ENCODE measurements around the gene CITED1. TPM values are rescaled to one million over a fixed set of nuclear protein-coding genes. Genes with fewer than 3 reads are reported as not detected.
A peak's percentile ranks its signal among the peaks of the same experiment; 100 is the strongest.

The CITED1 gene
- total and polyA plus RNA-seq, 7 donors, result 0.19 to 2.3 (median 0.78) TPM; not detected in 3

GRCh38 chrX:72306851-72307645, 1.3 kb upstream of the CITED1 start:
- no peak overlapping the region for H3K27ac ChIP-seq
- intact Hi-C loops (cut with DNase I), result loop anchor here (5.0 to 10.0 kb wide), 2 partner anchors 230 to 238 kb away; no protein-coding TSS in a partner anchor
- 1 to 3% (median 2%) methylated on average over 29 to 56 of the region's 56 CpGs for WGBS, 3 donors
- ATAC-seq (peak; percentile 73 to 82 (median 78)), DNase-seq (peak; percentile 61 to 69)
- H3K4me3 ChIP-seq, result peak overlapping the region; percentile 71
- H3K9me3 ChIP-seq, result no peaks in the 10 kb centered on the region
- H3K36me3 ChIP-seq (ENCODE audit: insufficient read depth in 1 of 2, low read depth in 1 of 2), result no peaks in the 10 kb centered on the region
- H3K4me1 ChIP-seq, result peaks cover 12% of the 10 kb centered on the region
- TF ChIP-seq, protein P1, sequence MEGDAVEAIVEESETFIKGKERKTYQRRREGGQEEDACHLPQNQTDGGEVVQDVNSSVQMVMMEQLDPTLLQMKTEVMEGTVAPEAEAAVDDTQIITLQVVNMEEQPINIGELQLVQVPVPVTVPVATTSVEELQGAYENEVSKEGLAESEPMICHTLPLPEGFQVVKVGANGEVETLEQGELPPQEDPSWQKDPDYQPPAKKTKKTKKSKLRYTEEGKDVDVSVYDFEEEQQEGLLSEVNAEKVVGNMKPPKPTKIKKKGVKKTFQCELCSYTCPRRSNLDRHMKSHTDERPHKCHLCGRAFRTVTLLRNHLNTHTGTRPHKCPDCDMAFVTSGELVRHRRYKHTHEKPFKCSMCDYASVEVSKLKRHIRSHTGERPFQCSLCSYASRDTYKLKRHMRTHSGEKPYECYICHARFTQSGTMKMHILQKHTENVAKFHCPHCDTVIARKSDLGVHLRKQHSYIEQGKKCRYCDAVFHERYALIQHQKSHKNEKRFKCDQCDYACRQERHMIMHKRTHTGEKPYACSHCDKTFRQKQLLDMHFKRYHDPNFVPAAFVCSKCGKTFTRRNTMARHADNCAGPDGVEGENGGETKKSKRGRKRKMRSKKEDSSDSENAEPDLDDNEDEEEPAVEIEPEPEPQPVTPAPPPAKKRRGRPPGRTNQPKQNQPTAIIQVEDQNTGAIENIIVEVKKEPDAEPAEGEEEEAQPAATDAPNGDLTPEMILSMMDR (IDR thresholded peaks at IDR 0.05), result no peak
- peaks cover 0 to 83% (median 6%) of the 10 kb centered on the region in 3 donors for H3K27me3 ChIP-seq (ENCODE audit: insufficient read depth in 3 of 3, low read length in 2 of 3)

DNA sequence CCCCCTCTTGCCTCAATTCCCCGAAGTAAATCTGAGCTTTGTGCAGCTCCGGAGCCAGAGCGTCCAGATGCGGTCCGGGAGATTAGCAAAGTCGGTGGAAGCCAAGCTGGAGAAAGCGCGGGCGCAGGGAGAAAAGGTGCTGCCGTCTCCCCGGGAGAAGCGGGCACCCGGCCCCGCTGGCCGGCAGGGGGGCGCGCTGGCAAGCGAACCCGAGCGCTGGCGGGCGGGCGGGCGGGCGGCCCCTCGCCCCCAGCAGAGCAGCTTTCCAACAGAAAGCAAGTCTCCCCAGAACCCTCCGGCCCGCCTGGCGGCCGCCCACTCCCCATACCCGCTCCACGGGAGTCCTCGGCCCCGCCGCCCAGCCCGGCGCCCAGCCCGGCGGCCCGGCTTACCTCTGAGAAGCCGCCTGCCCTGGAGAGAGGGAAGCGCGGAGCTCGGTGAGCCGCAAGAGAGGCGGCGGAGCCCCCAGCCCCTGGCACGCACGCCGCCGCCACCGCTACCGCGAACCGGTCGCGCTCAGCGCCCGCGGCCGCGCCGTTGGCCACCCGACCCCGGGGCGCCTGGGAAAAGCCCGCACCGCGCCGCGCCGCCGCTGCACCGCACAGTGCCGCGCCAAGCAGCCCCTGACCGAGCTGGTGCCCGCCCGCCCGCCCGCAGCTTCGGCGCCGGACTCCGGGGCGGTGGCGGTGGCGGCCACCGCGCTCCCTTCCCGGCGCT, 529 bp upstream of the CITED1 start:
- TF ChIP-seq, protein P1 (IDR thresholded peaks at IDR 0.05), result no peak
- peaks cover 0 to 85% (median 6%) of the 10 kb centered on the region in 3 donors for H3K27me3 ChIP-seq (ENCODE audit: insufficient read depth in 3 of 3, low read length in 2 of 3)
- no peak overlapping the region for H3K27ac ChIP-seq
- ATAC-seq, result peak in 2 of 4 donors; percentile 4 to 11
- intact Hi-C loops (cut with DNase I), result loop anchor here (5.0 to 10.0 kb wide), 2 partner anchors 231 to 239 kb away; no protein-coding TSS in a partner anchor
- peak overlapping the region; percentile 71 for H3K4me3 ChIP-seq
- no peaks in the 10 kb centered on the region for H3K36me3 ChIP-seq (ENCODE audit: insufficient read depth in 1 of 2, low read depth in 1 of 2)
- no peak for DNase-seq
- 0 to 2% (median 0%) methylated on average over 7 to 92 of the region's 92 CpGs for WGBS, 3 donors
- H3K4me1 ChIP-seq, result peaks cover 12% of the 10 kb centered on the region
- no peaks in the 10 kb centered on the region for H3K9me3 ChIP-seq

- WGBS, 3 donors, result 3 to 5% (median 4%) methylated on average over 16 to 26 of the region's 26 CpGs
- Histone ChIP-seq H3K4me1 (peaks cover 12% of the 10 kb centered on the region), H3K27me3 (ENCODE audit: insufficient read depth in 3 of 3, low read length in 2 of 3) (peaks cover 0 to 92% (median 6%) of the 10 kb centered on the region in 3 donors)
Observed at GRCh38 chrX:72304877-72305276, 837 bp downstream of the CITED1 start.

GRCh38 chrX:72301781-72302180, 3.9 kb downstream of the CITED1 start:
- DNase-seq (no peak), ATAC-seq (no peak)
- intact Hi-C loops (cut with DNase I), result loop anchor here in 1 of 2 donors (10.0 kb wide), 1 partner anchor 243 kb away; no protein-coding TSS in a partner anchor
- H3K36me3 ChIP-seq (ENCODE audit: insufficient read depth in 1 of 2, low read depth in 1 of 2), result no peaks in the 10 kb centered on the region
- 82 to 92% (median 91%) methylated on average over 8 to 9 of the region's 9 CpGs for whole genome bisulfite sequencing, 3 donors
- no peak overlapping the region for H3K27ac ChIP-seq
- no peak overlapping the region for H3K4me3 ChIP-seq
- H3K9me3 ChIP-seq, result no peaks in the 10 kb centered on the region
- TF ChIP-seq, protein P1 (IDR thresholded peaks at IDR 0.05), result no peak
- H3K4me1 ChIP-seq, result peaks cover 7% of the 10 kb centered on the region
- peaks cover 0 to 82% (median 6%) of the 10 kb centered on the region in 3 donors for H3K27me3 ChIP-seq (ENCODE audit: insufficient read depth in 3 of 3, low read length in 2 of 3)

More at GRCh38 chrX:72304877-72305276, 837 bp downstream of the CITED1 start:
- TF ChIP-seq, protein P1 (IDR thresholded peaks at IDR 0.05), result no peak
- no peaks in the 10 kb centered on the region for H3K9me3 ChIP-seq
- intact Hi-C loops (cut with DNase I), result loop anchor here (5.0 to 10.0 kb wide), 2 partner anchors 232 to 240 kb away; no protein-coding TSS in a partner anchor
- peak overlapping the region; percentile 71 for H3K4me3 ChIP-seq
- H3K36me3 ChIP-seq (ENCODE audit: insufficient read depth in 1 of 2, low read depth in 1 of 2), result no peaks in the 10 kb centered on the region
- ATAC-seq (no peak), DNase-seq (no peak)
- no peak overlapping the region for H3K27ac ChIP-seq

All from psoas muscle (tissue), 8 donors.